GM10847 (cell line): Measurements from ENCODE around the gene RHEX.

Experiments used
- POLR2A ChIP-seq: IDR thresholded peaks from 2 replicates; pipeline ENCODE4 v1.6.1; 2011; ENCODE audit not compliant: insufficient read length; ENCODE audit errors: extremely low read depth

Gene RHEX

GRCh38 chr1:206145771-206146290, 92.9 kb downstream of the RHEX start:
- no peak for TF ChIP-seq POLR2A
